Measurements from ENCODE around the gene ANKRD52. TPM values are rescaled to one million over a fixed set of nuclear protein-coding genes. Genes with fewer than 3 reads are reported as not detected.

ANKRD52 gene
- total RNA-seq, 4 donors from 2014 or later: 13.8 to 31.5 (median 19.6) TPM

- no peak for DNase-seq (ENCODE audit: extremely low spot score)
- Histone ChIP-seq H3K4me1 (peaks cover 59 to 91% (median 75%) of the 10 kb centered on the region in 4 donors), H3K36me3 (peaks cover 0 to 13% (median 10%) of the 10 kb centered on the region in 4 donors), H3K27me3 (no peaks in the 10 kb centered on the region), H3K9me3 (no peaks in the 10 kb centered on the region), H3K27ac (replicated peaks in 1 of 4) (peak overlapping the region in 1 of 4 donors; percentile 98), H3K4me3 (no peak overlapping the region)
- intact Hi-C loops (cut with DNase I): no loop called here
- TF ChIP-seq, protein P1, sequence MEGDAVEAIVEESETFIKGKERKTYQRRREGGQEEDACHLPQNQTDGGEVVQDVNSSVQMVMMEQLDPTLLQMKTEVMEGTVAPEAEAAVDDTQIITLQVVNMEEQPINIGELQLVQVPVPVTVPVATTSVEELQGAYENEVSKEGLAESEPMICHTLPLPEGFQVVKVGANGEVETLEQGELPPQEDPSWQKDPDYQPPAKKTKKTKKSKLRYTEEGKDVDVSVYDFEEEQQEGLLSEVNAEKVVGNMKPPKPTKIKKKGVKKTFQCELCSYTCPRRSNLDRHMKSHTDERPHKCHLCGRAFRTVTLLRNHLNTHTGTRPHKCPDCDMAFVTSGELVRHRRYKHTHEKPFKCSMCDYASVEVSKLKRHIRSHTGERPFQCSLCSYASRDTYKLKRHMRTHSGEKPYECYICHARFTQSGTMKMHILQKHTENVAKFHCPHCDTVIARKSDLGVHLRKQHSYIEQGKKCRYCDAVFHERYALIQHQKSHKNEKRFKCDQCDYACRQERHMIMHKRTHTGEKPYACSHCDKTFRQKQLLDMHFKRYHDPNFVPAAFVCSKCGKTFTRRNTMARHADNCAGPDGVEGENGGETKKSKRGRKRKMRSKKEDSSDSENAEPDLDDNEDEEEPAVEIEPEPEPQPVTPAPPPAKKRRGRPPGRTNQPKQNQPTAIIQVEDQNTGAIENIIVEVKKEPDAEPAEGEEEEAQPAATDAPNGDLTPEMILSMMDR (IDR thresholded peaks at IDR 0.05): no peak
- TF ChIP-seq EP300 (IDR thresholded peaks at IDR 0.05) (no peak), POLR2AphosphoS5 (IDR thresholded peaks at IDR 0.05) (no peak), POLR2A (IDR thresholded peaks at IDR 0.05; ENCODE audit: low read depth) (no peak)
- 90% methylated on average over 8 of the region's 8 CpGs for WGBS
These were observed 39.2 kb upstream of the ANKRD52 start for GRCh38 chr12:56297400-56297799.

DNA sequence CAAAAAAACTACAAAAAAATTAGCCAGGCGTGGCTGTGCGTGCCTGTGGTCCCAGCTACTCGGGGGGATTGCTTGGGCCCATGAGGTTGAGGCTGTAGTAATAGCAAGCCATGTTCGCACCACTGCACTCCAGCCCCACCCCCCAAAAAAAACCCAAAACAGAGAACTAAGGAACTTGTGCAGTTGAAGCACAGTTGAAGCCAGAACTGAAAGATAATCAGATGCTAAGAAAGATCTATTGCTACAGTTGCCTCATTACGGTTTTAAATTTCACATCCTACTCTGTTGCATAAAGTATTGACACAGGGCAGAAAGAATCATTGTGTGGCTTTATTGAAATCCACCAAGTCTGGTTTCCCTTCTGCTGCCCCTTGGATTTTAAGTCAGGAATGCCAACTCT, 38.1 kb upstream of the ANKRD52 start:
- DNase-seq (ENCODE audit: extremely low spot score): no peak
- Histone ChIP-seq H3K27me3 (no peaks in the 10 kb centered on the region), H3K9me3 (no peaks in the 10 kb centered on the region), H3K4me3 (no peak overlapping the region), H3K36me3 (peaks cover 0 to 21% (median 17%) of the 10 kb centered on the region in 4 donors), H3K4me1 (peaks cover 58 to 91% (median 76%) of the 10 kb centered on the region in 4 donors), H3K27ac (replicated peaks in 1 of 4) (no peak overlapping the region)
- intact Hi-C loops (cut with DNase I): no loop called here
- TF ChIP-seq EP300 (IDR thresholded peaks at IDR 0.05) (no peak), POLR2AphosphoS5 (IDR thresholded peaks at IDR 0.05) (no peak), POLR2A (IDR thresholded peaks at IDR 0.05; ENCODE audit: low read depth) (no peak)
- TF ChIP-seq, protein P1 (IDR thresholded peaks at IDR 0.05): no peak
- WGBS: 78% methylated on average over 5 of the region's 5 CpGs

GRCh38 chr12:56293795-56294194, 35.6 kb upstream of the ANKRD52 start:
- peaks cover 0 to 40% (median 27%) of the 10 kb centered on the region in 4 donors for H3K36me3 ChIP-seq
- H3K27ac ChIP-seq (replicated peaks in 1 of 4): no peak overlapping the region
- H3K27me3 ChIP-seq: no peaks in the 10 kb centered on the region
- H3K4me3 ChIP-seq: no peak overlapping the region
- 79% methylated on average over 5 of the region's 5 CpGs for WGBS
- no peaks in the 10 kb centered on the region for H3K9me3 ChIP-seq
- TF ChIP-seq EP300 (IDR thresholded peaks at IDR 0.05): no peak
- TF ChIP-seq, protein P1 (IDR thresholded peaks at IDR 0.05): no peak
- TF ChIP-seq POLR2A (IDR thresholded peaks at IDR 0.05; ENCODE audit: low read depth): no peak
- no peak for TF ChIP-seq POLR2AphosphoS5 (IDR thresholded peaks at IDR 0.05)
- intact Hi-C loops (cut with DNase I): no loop called here
- peaks cover 52 to 77% (median 58%) of the 10 kb centered on the region in 4 donors for H3K4me1 ChIP-seq
- DNase-seq (ENCODE audit: extremely low spot score): no peak

GRCh38 chr12:56288705-56289387, 30.7 kb upstream of the ANKRD52 start:
- 86% methylated on average over 3 of the region's 3 CpGs for WGBS
- peaks cover 32 to 45% (median 41%) of the 10 kb centered on the region in 4 donors for H3K4me1 ChIP-seq

More at GRCh38 chr12:56288705-56289387, 30.7 kb upstream of the ANKRD52 start:
- Histone ChIP-seq H3K27me3 (no peaks in the 10 kb centered on the region), H3K4me3 (no peak overlapping the region), H3K27ac (replicated peaks in 1 of 4) (no peak overlapping the region), H3K36me3 (peaks cover 17 to 64% (median 42%) of the 10 kb centered on the region in 4 donors), H3K9me3 (no peaks in the 10 kb centered on the region)
- no peak for DNase-seq (ENCODE audit: extremely low spot score)
- TF ChIP-seq POLR2AphosphoS5 (IDR thresholded peaks at IDR 0.05) (no peak), EP300 (IDR thresholded peaks at IDR 0.05) (no peak), POLR2A (IDR thresholded peaks at IDR 0.05; ENCODE audit: low read depth) (no peak)
- TF ChIP-seq, protein P1 (IDR thresholded peaks at IDR 0.05): no peak
- intact Hi-C loops (cut with DNase I): no loop called here

Data from esophagus muscularis mucosa (tissue), 4 donors.